ENCODE data around the gene KIF9. TPM values are rescaled to one million over a fixed set of nuclear protein-coding genes. Genes with fewer than 3 reads are reported as not detected.

Gene KIF9
- total RNA-seq, 2 donors from 2014 or later: 5.3 to 13.4 TPM

- no peak overlapping the region for H3K4me3 ChIP-seq
- no peaks in the 10 kb centered on the region for H3K4me1 ChIP-seq
- H3K27me3 ChIP-seq: no peaks in the 10 kb centered on the region
- TF ChIP-seq, protein P1, sequence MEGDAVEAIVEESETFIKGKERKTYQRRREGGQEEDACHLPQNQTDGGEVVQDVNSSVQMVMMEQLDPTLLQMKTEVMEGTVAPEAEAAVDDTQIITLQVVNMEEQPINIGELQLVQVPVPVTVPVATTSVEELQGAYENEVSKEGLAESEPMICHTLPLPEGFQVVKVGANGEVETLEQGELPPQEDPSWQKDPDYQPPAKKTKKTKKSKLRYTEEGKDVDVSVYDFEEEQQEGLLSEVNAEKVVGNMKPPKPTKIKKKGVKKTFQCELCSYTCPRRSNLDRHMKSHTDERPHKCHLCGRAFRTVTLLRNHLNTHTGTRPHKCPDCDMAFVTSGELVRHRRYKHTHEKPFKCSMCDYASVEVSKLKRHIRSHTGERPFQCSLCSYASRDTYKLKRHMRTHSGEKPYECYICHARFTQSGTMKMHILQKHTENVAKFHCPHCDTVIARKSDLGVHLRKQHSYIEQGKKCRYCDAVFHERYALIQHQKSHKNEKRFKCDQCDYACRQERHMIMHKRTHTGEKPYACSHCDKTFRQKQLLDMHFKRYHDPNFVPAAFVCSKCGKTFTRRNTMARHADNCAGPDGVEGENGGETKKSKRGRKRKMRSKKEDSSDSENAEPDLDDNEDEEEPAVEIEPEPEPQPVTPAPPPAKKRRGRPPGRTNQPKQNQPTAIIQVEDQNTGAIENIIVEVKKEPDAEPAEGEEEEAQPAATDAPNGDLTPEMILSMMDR (IDR thresholded peaks at IDR 0.05): no peak
- no peaks in the 10 kb centered on the region for H3K36me3 ChIP-seq
- no peak for DNase-seq
- H3K27ac ChIP-seq: no peak overlapping the region
- no peaks in the 10 kb centered on the region for H3K9me3 ChIP-seq
- intact Hi-C loops (cut with DNase I): no loop called here
- no peak overlapping the region for H3K9ac ChIP-seq (ENCODE audit: low read depth in 2 of 2, low read length in 2 of 2)
Measured at GRCh38 chr3:47306022-47306421, 23.4 kb upstream of the KIF9 start.

GRCh38 chr3:47301456-47301855 lies 18.9 kb upstream of the KIF9 start:
- Histone ChIP-seq H3K36me3 (no peaks in the 10 kb centered on the region), H3K9ac (ENCODE audit: low read depth in 2 of 2, low read length in 2 of 2) (no peak overlapping the region), H3K27me3 (no peaks in the 10 kb centered on the region), H3K9me3 (no peaks in the 10 kb centered on the region), H3K27ac (no peak overlapping the region), H3K4me3 (no peak overlapping the region), H3K4me1 (no peaks in the 10 kb centered on the region)
- TF ChIP-seq, protein P1 (IDR thresholded peaks at IDR 0.05): no peak
- no peak for DNase-seq
- intact Hi-C loops (cut with DNase I): no loop called here

- no peaks in the 10 kb centered on the region for H3K9me3 ChIP-seq
- H3K36me3 ChIP-seq: no peaks in the 10 kb centered on the region
- intact Hi-C loops (cut with DNase I): no loop called here
- no peak overlapping the region for H3K9ac ChIP-seq (ENCODE audit: low read depth in 2 of 2, low read length in 2 of 2)
- H3K4me3 ChIP-seq: no peak overlapping the region
- H3K27me3 ChIP-seq: no peaks in the 10 kb centered on the region
- H3K27ac ChIP-seq: no peak overlapping the region
- TF ChIP-seq, protein P1 (IDR thresholded peaks at IDR 0.05): no peak
- no peak for DNase-seq
- no peaks in the 10 kb centered on the region for H3K4me1 ChIP-seq
Measured at GRCh38 chr3:47299381-47300318, 17.1 kb upstream of the KIF9 start.

DNA sequence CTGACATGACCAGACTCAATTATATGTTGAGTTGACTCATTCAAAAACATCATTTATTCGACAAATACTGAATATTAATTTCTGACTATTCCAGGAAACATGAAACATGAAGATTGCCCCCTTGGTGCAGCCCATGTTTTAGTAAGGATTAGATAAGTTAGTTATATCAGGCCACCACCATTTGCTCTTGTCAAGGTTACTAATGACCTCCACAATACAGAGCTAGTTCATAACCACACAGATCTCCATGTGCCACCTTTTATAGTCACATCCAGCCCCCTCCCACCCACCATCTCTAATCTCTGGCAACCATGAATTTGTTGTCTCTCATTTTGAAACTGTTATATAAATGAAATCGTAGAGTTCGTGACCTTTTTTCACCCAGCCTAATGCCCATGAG lies 15.8 kb upstream of the KIF9 start:
- Histone ChIP-seq H3K4me3 (no peak overlapping the region), H3K9me3 (no peaks in the 10 kb centered on the region), H3K27me3 (no peaks in the 10 kb centered on the region), H3K27ac (no peak overlapping the region), H3K9ac (ENCODE audit: low read depth in 2 of 2, low read length in 2 of 2) (no peak overlapping the region), H3K36me3 (no peaks in the 10 kb centered on the region), H3K4me1 (no peaks in the 10 kb centered on the region)
- intact Hi-C loops (cut with DNase I): no loop called here
- no peak for DNase-seq
- TF ChIP-seq, protein P1 (IDR thresholded peaks at IDR 0.05): no peak

DNA sequence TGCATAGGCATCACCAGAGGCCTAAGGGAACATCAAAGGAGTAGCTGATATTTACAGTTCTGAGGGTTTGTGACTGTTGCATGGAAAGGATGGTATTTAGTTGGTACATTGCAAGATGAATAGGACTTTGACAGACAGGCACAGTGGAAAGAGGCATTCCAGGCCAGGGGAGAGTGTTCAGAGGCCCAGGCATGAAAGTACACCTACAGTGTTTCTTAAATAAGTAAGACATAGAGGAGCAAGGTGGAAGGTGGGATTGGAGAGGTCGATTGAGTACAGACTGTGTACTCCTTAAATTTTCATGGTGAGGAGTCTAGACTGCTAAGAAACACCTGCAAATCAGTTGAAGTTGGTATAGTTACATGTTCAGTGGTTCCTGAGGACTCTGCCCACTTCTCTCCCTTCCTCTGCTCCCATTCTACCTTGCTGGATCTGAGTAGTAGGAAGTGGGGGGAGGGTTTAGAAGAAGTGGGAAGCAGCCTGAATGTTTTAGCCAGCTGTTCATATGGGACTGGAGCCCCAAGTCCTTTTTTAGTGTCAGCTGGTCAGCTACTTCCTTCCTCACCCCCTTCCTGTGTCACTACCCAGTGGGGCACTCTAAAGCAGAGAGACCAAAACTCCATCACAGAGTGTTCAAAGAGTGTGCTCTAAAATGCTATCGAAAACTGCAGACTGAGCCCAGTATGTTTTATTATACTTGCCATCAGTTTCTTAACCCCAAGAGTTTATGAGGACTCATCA lies 14.1 kb upstream of the KIF9 start:
- Histone ChIP-seq H3K27me3 (no peaks in the 10 kb centered on the region), H3K36me3 (no peaks in the 10 kb centered on the region), H3K27ac (no peak overlapping the region), H3K9ac (ENCODE audit: low read depth in 2 of 2, low read length in 2 of 2) (no peak overlapping the region), H3K4me3 (no peak overlapping the region), H3K4me1 (no peaks in the 10 kb centered on the region), H3K9me3 (no peaks in the 10 kb centered on the region)
- DNase-seq: no peak
- TF ChIP-seq, protein P1 (IDR thresholded peaks at IDR 0.05): no peak
- intact Hi-C loops (cut with DNase I): no loop called here

Measured in colonic mucosa (tissue), 4 donors.